DND-41 (cell line): Measurements from ENCODE around the gene MEX3C.

Source experiments
- ATAC-seq: fragments of 200-7000 bp; cut with Tn5 transposase; 3 replicates; pipeline ENCODE4 v1.9.1; 2021; ENCODE audit warnings: low read depth; ENCODE audit not compliant: insufficient read depth
- DNase-seq: peaks from one replicate; pipeline ENCODE4 v3.0.0-alpha.2; 2020
- H2AFZ ChIP-seq: 2 replicates; pipeline ENCODE4 v1.6.0; 2012; ENCODE audit warnings: low read depth, low read length
- H3K27ac ChIP-seq: 2 replicates; pipeline ENCODE4 v1.5.1; 2012; ENCODE audit warnings: low read length, inconsistent platforms
- H3K27me3 ChIP-seq: fragments of 200-600 bp; sonication (generic); 2 replicates; pipeline ENCODE4 v1.6.0; 2012; ENCODE audit warnings: low read length, mild to moderate bottlenecking, inconsistent platforms; ENCODE audit not compliant: insufficient read depth, poor library complexity
- H3K36me3 ChIP-seq: 2 replicates; pipeline ENCODE4 v1.5.1; 2012; ENCODE audit warnings: low read length, inconsistent platforms; ENCODE audit not compliant: insufficient read depth
- H3K4me1 ChIP-seq: 2 replicates; pipeline ENCODE4 v1.5.1; 2012; ENCODE audit warnings: mild to moderate bottlenecking, low read length; ENCODE audit not compliant: insufficient read depth
- H3K4me2 ChIP-seq: 2 replicates; pipeline ENCODE4 v1.6.0; 2012; ENCODE audit warnings: mild to moderate bottlenecking, moderate library complexity, low read length, inconsistent platforms; ENCODE audit not compliant: insufficient read depth
- H3K4me3 ChIP-seq, 2 experiments: fragments of 200-600 bp in 1 of 2; shearing (Covaris generic) in 1 of 2; 2 replicates each; pipeline ENCODE4 v1.5.1; 2012 to 2016; ENCODE audit warnings: inconsistent platforms in 2 of 2, low read length in 2 of 2, mild to moderate bottlenecking in 2 of 2, low read depth in 1 of 2, moderate library complexity in 1 of 2
- H3K79me2 ChIP-seq: 2 replicates; pipeline ENCODE4 v1.6.0; 2012; ENCODE audit warnings: low read length, inconsistent platforms; ENCODE audit not compliant: insufficient read depth
- H3K9ac ChIP-seq: 2 replicates; pipeline ENCODE4 v1.6.0; 2012; ENCODE audit warnings: low read depth, mild to moderate bottlenecking, inconsistent platforms, low read length, moderate library complexity
- H3K9me3 ChIP-seq: 2 replicates; pipeline ENCODE4 v1.5.1; 2012; ENCODE audit warnings: low read length, moderate library complexity, mild to moderate bottlenecking, inconsistent platforms; ENCODE audit not compliant: insufficient read depth, severe bottlenecking
- H4K20me1 ChIP-seq: 2 replicates; pipeline ENCODE4 v1.6.0; 2012; ENCODE audit warnings: low read length; ENCODE audit not compliant: insufficient read depth
- EZH2 ChIP-seq: IDR thresholded peaks from 3 replicates; pipeline ENCODE4 v1.6.1; 2012; ENCODE audit warnings: borderline replicate concordance, low read depth, mild to moderate bottlenecking, moderate library complexity, low read length, inconsistent platforms; ENCODE audit not compliant: severe bottlenecking
- TF ChIP-seq, protein P1 (sequence below): IDR thresholded peaks from 2 replicates; pipeline ENCODE4 v1.5.1; 2012; ENCODE audit warnings: borderline replicate concordance, low read length, moderate library complexity, mild to moderate bottlenecking; ENCODE audit not compliant: poor library complexity, severe bottlenecking; ENCODE audit errors: extremely low read depth

The MEX3C gene

DNA sequence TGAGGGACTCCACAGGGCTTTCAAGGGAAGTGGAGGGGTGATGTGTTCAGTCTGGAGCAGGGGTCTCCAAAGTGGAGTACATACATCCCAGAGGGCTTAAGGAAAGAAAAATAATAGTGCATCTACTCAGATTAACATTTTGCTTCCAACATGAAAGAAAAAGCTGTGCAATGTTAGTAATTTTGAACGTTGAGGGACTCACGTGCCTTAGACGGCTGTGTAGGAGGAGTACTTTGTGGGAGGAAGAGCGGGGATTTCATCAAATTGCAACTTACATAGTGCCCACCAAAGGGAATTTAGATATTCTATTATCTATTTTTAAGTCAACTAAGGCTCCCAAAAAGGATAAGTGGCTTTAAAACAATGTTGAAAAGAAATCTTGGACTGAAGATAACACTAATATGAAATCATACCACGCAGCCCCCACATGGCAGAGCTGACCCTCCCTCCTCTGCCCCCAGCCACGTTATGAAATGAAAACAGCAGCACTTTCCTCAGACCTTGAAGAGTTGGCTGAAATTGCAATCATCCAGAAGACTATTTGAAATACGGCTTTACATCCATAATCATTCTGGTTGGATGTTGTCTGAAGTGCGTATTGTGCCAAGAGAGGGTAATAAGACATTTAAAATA, 42.9 kb downstream of the MEX3C start:
- no peaks in the 10 kb centered on the region for H4K20me1 ChIP-seq
- H3K9ac ChIP-seq: peak overlapping the region; percentile 56
- no peaks in the 10 kb centered on the region for H3K79me2 ChIP-seq
- no peak for ATAC-seq
- no peaks in the 10 kb centered on the region for H3K27me3 ChIP-seq
- TF ChIP-seq, protein P1, sequence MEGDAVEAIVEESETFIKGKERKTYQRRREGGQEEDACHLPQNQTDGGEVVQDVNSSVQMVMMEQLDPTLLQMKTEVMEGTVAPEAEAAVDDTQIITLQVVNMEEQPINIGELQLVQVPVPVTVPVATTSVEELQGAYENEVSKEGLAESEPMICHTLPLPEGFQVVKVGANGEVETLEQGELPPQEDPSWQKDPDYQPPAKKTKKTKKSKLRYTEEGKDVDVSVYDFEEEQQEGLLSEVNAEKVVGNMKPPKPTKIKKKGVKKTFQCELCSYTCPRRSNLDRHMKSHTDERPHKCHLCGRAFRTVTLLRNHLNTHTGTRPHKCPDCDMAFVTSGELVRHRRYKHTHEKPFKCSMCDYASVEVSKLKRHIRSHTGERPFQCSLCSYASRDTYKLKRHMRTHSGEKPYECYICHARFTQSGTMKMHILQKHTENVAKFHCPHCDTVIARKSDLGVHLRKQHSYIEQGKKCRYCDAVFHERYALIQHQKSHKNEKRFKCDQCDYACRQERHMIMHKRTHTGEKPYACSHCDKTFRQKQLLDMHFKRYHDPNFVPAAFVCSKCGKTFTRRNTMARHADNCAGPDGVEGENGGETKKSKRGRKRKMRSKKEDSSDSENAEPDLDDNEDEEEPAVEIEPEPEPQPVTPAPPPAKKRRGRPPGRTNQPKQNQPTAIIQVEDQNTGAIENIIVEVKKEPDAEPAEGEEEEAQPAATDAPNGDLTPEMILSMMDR: no peak
- no peak for TF ChIP-seq EZH2
- H3K36me3 ChIP-seq: no peaks in the 10 kb centered on the region
- H3K9me3 ChIP-seq: no peaks in the 10 kb centered on the region
- H3K4me2 ChIP-seq: peak overlapping the region; percentile 66
- peaks cover 28% of the 10 kb centered on the region for H3K4me1 ChIP-seq
- DNase-seq: no peak
- peak overlapping the region; percentile 4 to 51; a peak in 3 of 4 replicates for H3K4me3 ChIP-seq
- peak overlapping the region; percentile 85 for H3K27ac ChIP-seq
- peak overlapping the region; percentile 55; the same call in 1 of the 2 replicates for H2AFZ ChIP-seq

DNA sequence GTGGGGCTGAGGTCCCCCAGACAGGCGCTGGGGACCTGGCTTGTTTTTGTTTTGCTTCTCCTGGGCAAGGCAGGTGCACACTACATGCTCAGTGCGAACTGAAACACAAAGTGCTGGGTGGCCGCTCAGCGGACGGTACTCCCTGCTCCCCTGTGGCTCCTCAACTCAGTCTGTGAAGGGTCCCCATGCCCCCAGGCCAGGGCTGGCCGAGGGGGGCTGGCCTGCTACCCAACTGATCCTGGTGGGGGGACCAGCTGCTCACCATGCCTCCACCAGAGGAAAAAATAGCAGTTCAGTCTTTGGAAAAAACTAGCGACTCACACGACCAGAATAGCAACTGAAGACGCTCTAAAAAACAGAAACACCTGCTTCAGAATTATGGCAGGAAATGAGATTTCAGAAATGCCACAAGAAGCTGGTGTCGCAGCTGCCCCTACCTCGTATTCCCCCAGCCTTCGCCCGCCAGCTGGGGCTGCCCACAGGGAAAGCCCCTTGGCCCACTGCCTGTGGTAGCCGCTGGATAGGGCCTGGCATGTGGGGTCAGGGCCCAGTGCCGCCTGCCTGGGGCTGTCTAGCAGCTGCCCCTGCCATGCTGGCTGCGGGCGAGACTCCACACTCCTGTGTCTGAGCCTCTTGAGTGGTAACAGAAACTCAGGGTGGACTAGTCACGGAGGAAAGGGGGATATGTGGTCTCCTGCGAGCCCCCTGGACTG, 43.7 kb downstream of the MEX3C start:
- no peak for TF ChIP-seq EZH2
- TF ChIP-seq, protein P1: peak; percentile 10
- no peaks in the 10 kb centered on the region for H3K9me3 ChIP-seq
- peak overlapping the region; percentile 85 for H3K27ac ChIP-seq
- no peaks in the 10 kb centered on the region for H3K27me3 ChIP-seq
- H4K20me1 ChIP-seq: no peaks in the 10 kb centered on the region
- DNase-seq: peak; percentile 76
- H3K4me3 ChIP-seq: peak overlapping the region; percentile 8 to 51; a peak in 3 of 4 replicates
- H3K79me2 ChIP-seq: no peaks in the 10 kb centered on the region
- no peaks in the 10 kb centered on the region for H3K36me3 ChIP-seq
- H3K4me1 ChIP-seq: peaks cover 28% of the 10 kb centered on the region
- H3K9ac ChIP-seq: peak overlapping the region; percentile 56
- peak; percentile 86 for ATAC-seq
- H2AFZ ChIP-seq: peak overlapping the region; percentile 59
- peak overlapping the region; percentile 66 for H3K4me2 ChIP-seq

DNA sequence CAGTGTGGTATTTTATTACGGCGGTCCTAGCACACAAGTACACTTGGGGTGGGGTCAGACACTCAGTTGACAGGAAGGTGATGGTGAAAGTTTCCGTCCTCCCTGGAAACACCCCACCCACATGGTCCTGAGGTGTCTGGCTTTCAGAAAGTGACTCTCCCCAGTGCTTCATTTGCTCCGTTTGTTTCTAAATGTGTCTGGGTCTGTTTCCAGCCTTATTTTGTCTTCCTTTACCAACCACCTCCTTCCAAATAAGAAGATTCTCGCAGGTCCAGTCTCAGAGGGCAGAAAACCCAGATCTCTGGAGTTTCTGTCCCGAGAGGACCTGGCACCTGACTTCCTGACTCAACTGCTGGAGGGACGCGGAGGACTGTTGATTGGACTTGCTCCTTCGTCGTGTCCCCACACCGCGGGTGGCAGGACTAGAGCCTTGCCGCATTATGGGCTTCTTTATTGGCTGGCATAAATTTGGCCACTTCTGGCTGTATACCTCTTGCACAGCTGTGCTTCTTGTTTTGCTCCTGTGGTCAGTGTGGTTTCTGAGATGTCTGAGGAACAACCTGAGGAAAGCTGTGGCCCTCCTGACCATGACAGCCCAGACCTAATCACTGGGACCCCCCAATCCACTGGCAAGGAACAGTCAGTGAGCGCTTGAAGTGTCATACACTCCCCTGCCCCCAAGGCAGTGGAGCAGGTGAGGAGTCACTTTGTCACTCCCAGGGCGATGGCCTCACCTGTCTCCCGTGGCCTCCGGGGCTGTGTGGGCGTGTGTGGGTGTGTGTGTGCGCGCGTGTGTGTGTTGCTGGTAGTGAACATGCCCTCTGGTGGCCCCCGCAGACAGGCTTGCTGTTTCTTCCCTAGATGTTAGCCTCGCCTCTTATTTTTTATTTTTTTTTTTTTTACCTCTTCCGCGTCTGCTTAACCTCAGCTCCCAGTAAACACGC, 45.6 kb downstream of the MEX3C start:
- Histone ChIP-seq H3K36me3 (no peaks in the 10 kb centered on the region), H3K9me3 (no peaks in the 10 kb centered on the region), H3K27ac (no peak overlapping the region), H2AFZ (no peak overlapping the region), H3K4me2 (no peak overlapping the region), H4K20me1 (no peaks in the 10 kb centered on the region), H3K79me2 (no peaks in the 10 kb centered on the region), H3K27me3 (no peaks in the 10 kb centered on the region), H3K4me1 (peaks cover 28% of the 10 kb centered on the region), H3K4me3 (no peak overlapping the region), H3K9ac (no peak overlapping the region)
- ATAC-seq (no peak), DNase-seq (no peak)
- TF ChIP-seq, protein P1: peak; percentile 12
- no peak for TF ChIP-seq EZH2
